HepG2 (cell line): ENCODE results near the gene SLC22A23. TPM values are rescaled to one million over a fixed set of nuclear protein-coding genes. Genes with fewer than 3 reads are reported as not detected.

Experiments used
- CC2D1A ChIP-seq: sonication (generic); formaldehyde crosslinking; IDR thresholded peaks from 2 replicates; pipeline ENCODE4 v1.8.1; 2023; ENCODE audit warnings: mild to moderate bottlenecking, missing genetic modification reagents
- FOXC1 ChIP-seq: sonication (generic); formaldehyde crosslinking; IDR thresholded peaks from 2 replicates; pipeline ENCODE4 v1.8.0; 2022; ENCODE audit warnings: mild to moderate bottlenecking, missing genetic modification reagents, borderline replicate concordance
- GABPB1 ChIP-seq: IDR thresholded peaks from 2 replicates; pipeline ENCODE4 v1.6.1; 2016; ENCODE audit warnings: mild to moderate bottlenecking, missing genetic modification reagents, moderate library complexity, missing compliant biosample characterization
- HMG20A ChIP-seq: IDR thresholded peaks from 2 replicates; pipeline ENCODE4 v1.6.1; 2016; ENCODE audit warnings: borderline replicate concordance
- HNF4A ChIP-seq: sonication (generic); formaldehyde crosslinking; IDR thresholded peaks from 2 replicates; pipeline ENCODE4 v1.4.0; 2020; ENCODE audit warnings: missing genetic modification reagents
- HOXA3 ChIP-seq: sonication (generic); formaldehyde crosslinking; IDR thresholded peaks from 2 replicates; pipeline ENCODE4 v1.5.0; 2020; ENCODE audit warnings: missing genetic modification reagents
- HOXA5 ChIP-seq: sonication (generic); formaldehyde crosslinking; IDR thresholded peaks from 2 replicates; pipeline ENCODE4 v1.4.0; 2020; ENCODE audit warnings: missing genetic modification reagents
- KLF11 ChIP-seq: IDR thresholded peaks from 2 replicates; pipeline ENCODE4 v1.6.1; 2016; ENCODE audit warnings: missing compliant biosample characterization
- MAX ChIP-seq: IDR thresholded peaks from 2 replicates; pipeline ENCODE4 v1.6.1; 2012; ENCODE audit warnings: inconsistent platforms
- NFIB ChIP-seq: sonication (generic); formaldehyde crosslinking; IDR thresholded peaks from 2 replicates; pipeline ENCODE4 v1.9.0; 2021; ENCODE audit warnings: missing genetic modification reagents, mild to moderate bottlenecking, borderline replicate concordance
- PRMT3 ChIP-seq: sonication (generic); formaldehyde crosslinking; IDR thresholded peaks from 2 replicates; pipeline ENCODE4 v1.8.1; 2022; ENCODE audit warnings: low read depth, mild to moderate bottlenecking, moderate library complexity, missing genetic modification reagents, borderline replicate concordance
- RERE ChIP-seq: IDR thresholded peaks from 2 replicates; pipeline ENCODE4 v1.6.1; 2016; ENCODE audit warnings: low read depth, missing genetic modification reagents, missing compliant biosample characterization
- REST ChIP-seq, 2 experiments: IDR thresholded peaks; 2 replicates each; pipeline ENCODE4 v1.6.1; 2011 to 2012; ENCODE audit warnings: low read length in 2 of 2, borderline replicate concordance in 1 of 2, low read depth in 1 of 2, mild to moderate bottlenecking in 1 of 2, moderate library complexity in 1 of 2
- TAF15 ChIP-seq: fragments of 200-400 bp; formaldehyde crosslinking; IDR thresholded peaks from one replicate; pipeline ENCODE4 v1.6.1; 2018; ENCODE audit warnings: mild to moderate bottlenecking, low read depth, low read length; ENCODE audit not compliant: poor library complexity, severe bottlenecking
- TRIM24 ChIP-seq: sonication (generic); formaldehyde crosslinking; IDR thresholded peaks from 2 replicates; pipeline ENCODE4 v1.8.0; 2022; ENCODE audit warnings: mild to moderate bottlenecking, missing genetic modification reagents
- ZC3H13 ChIP-seq: sonication (generic); formaldehyde crosslinking; IDR thresholded peaks from 2 replicates; pipeline ENCODE4 v1.8.1; 2023; ENCODE audit warnings: mild to moderate bottlenecking, missing genetic modification reagents, moderate library complexity
- ZNF224 ChIP-seq: sonication (generic); formaldehyde crosslinking; IDR thresholded peaks from 2 replicates; pipeline ENCODE4 v1.5.0; 2020; ENCODE audit warnings: mild to moderate bottlenecking, missing genetic modification reagents
- ZNF597 ChIP-seq: sonication (generic); formaldehyde crosslinking; IDR thresholded peaks from 2 replicates; pipeline ENCODE4 v1.5.0; 2020; ENCODE audit warnings: missing genetic modification reagents
- ZNF713 ChIP-seq: sonication (generic); formaldehyde crosslinking; IDR thresholded peaks from 2 replicates; pipeline ENCODE4 v1.4.0; 2020; ENCODE audit warnings: mild to moderate bottlenecking, missing genetic modification reagents
- ZNF776 ChIP-seq: sonication (generic); formaldehyde crosslinking; IDR thresholded peaks from 2 replicates; pipeline ENCODE4 v1.4.0; 2020; ENCODE audit warnings: mild to moderate bottlenecking, missing genetic modification reagents
- ZSCAN29 ChIP-seq: sonication (generic); formaldehyde crosslinking; conservative IDR thresholded peaks from 2 replicates; pipeline ENCODE4 v1.4.0; 2020; ENCODE audit warnings: mild to moderate bottlenecking, missing genetic modification reagents
- ZZZ3 ChIP-seq: sonication (generic); formaldehyde crosslinking; IDR thresholded peaks from 2 replicates; pipeline ENCODE4 v1.4.0; 2020; ENCODE audit warnings: missing genetic modification reagents, mild to moderate bottlenecking, borderline replicate concordance
- polyA plus RNA-seq, 8 experiments: library from polyadenylated mRNA; depleted of rRNA in 3 of 8; stranded (reverse) in 7 of 8; unstranded in 1 of 8; fragments of >200 nt; fragmentation: Illumina TruSeq in 4 of 8; extraction: Trizol in 4 of 8; gene quantifications; 2 replicates each; pipeline versions ENCODE4 v1.2.1 to v1.2.3, GENCODE V29; 2011 to 2016; ENCODE audit warnings: low read depth in 4 of 8, missing spikeins in 1 of 8, mixed read lengths in 1 of 8; ENCODE audit not compliant: insufficient read depth in 1 of 8
- total RNA-seq, 5 experiments: library from RNA; depleted of rRNA; stranded (reverse); fragments of >200 nt; fragmentation: Illumina TruSeq; extraction: Trizol; gene quantifications; 2 replicates each; pipeline ENCODE4 v1.2.3, GENCODE V29; 2016; ENCODE audit warnings: low read depth in 1 of 5

Gene SLC22A23
- total and polyA plus RNA-seq, 2 of the 13 experiments (the other 11 are each of a cell fraction or from before 2014, with no cell fraction given) = 11.8 to 17.5 TPM

GRCh38 chr6:3252369-3252768 lies 204.5 kb downstream of the SLC22A23 start (continued):
- no peak for TF ChIP-seq HOXA5 (CRISPR knock-in tag)
- TF ChIP-seq NFIB (CRISPR knock-in tag) = no peak
- TF ChIP-seq MAX = no peak
- TF ChIP-seq TAF15 = no peak
- no peak for TF ChIP-seq ZNF713 (CRISPR knock-in tag)
- no peak for TF ChIP-seq REST (IDR thresholded peaks at IDR 0.05; ENCODE audit: borderline replicate concordance in 1 of 2, low read depth in 1 of 2, low read length in 2 of 2)
- TF ChIP-seq HNF4A (CRISPR knock-in tag) = 0 out of 2 replicates have a peak, but pooled peaks have one; percentile 8
- no peak for TF ChIP-seq PRMT3
- peak; percentile 16; the same call in 1 of the 2 replicates for TF ChIP-seq HOXA3
- TF ChIP-seq ZC3H13 (CRISPR knock-in tag) = no peak
- TF ChIP-seq ZSCAN29 (CRISPR knock-in tag) = no peak
- no peak for TF ChIP-seq ZNF597 (CRISPR knock-in tag)
- no peak for TF ChIP-seq ZNF776 (CRISPR knock-in tag)
- TF ChIP-seq FOXC1 = no peak
- TF ChIP-seq KLF11 = no peak
- 0 out of 2 replicates have a peak, but pooled peaks have one; percentile 30 for TF ChIP-seq TRIM24 (CRISPR knock-in tag)
- no peak for TF ChIP-seq CC2D1A (CRISPR knock-in tag)
- TF ChIP-seq HMG20A (CRISPR knock-in tag) = no peak
- no peak for TF ChIP-seq ZNF224 (CRISPR knock-in tag)
- no peak for TF ChIP-seq ZZZ3 (CRISPR knock-in tag)
- 0 out of 2 replicates have a peak, but pooled peaks have one; percentile 9 for TF ChIP-seq GABPB1 (CRISPR knock-in tag)
- TF ChIP-seq RERE (CRISPR knock-in tag) = no peak
